Esophagus muscularis mucosa (tissue), 4 donors: ENCODE measurements around the gene STRN. TPM values are rescaled to one million over a fixed set of nuclear protein-coding genes. Genes with fewer than 3 reads are reported as not detected.

ENCODE experiments used
- DNase-seq: peaks from one replicate; pipeline ENCODE4 v3.0.0-alpha.2; 2017; ENCODE audit errors: extremely low spot score
- H3K27ac ChIP-seq, 4 donors: fragments of 200-600 bp; sonication (generic); replicated peaks in 1 of 4; 1 replicate in 3 of 4; 2 replicates in 1 of 4; pipeline ENCODE4 v1.5.1; 2016 to 2019; ENCODE audit warnings: mild to moderate bottlenecking in 1 of 4
- H3K27me3 ChIP-seq, 4 donors: fragments of 200-600 bp; sonication (generic); one replicate each; pipeline versions ENCODE4 v1.5.1 to v1.6.0; 2016 to 2019
- H3K36me3 ChIP-seq, 4 donors: fragments of 200-600 bp; sonication (generic); one replicate each; pipeline ENCODE4 v1.5.1; 2016 to 2019
- H3K4me1 ChIP-seq, 4 donors: fragments of 200-600 bp; sonication (generic); one replicate each; pipeline ENCODE4 v1.5.1; 2016 to 2019
- H3K4me3 ChIP-seq, 4 donors: fragments of 200-600 bp; sonication (generic); 1 replicate in 2 of 4; 2 replicates in 2 of 4; pipeline ENCODE4 v1.5.1; 2016 to 2019; ENCODE audit warnings: mild to moderate bottlenecking in 4 of 4, moderate library complexity in 1 of 4
- H3K9me3 ChIP-seq, 4 donors: fragments of 200-600 bp; sonication (generic); 1 replicate in 3 of 4; 2 replicates in 1 of 4; pipeline ENCODE4 v1.5.1; 2016 to 2019
- EP300 ChIP-seq: sonication (generic); formaldehyde crosslinking; IDR thresholded peaks from one replicate; pipeline ENCODE4 v1.6.1; 2017; ENCODE audit warnings: antibody characterized with exemption
- POLR2A ChIP-seq: fragments of 450-650 bp; IDR thresholded peaks from one replicate; pipeline ENCODE4 v1.6.1; 2017; ENCODE audit warnings: antibody characterized with exemption, moderate library complexity, mild to moderate bottlenecking, low read depth
- POLR2AphosphoS5 ChIP-seq, 2 donors: sonication (generic); formaldehyde crosslinking; IDR thresholded peaks; one replicate each; pipeline ENCODE4 v1.6.1; 2017; ENCODE audit warnings: antibody characterized with exemption in 2 of 2
- WGBS: methylation state at CpG from one replicate; pipeline ENCODE4 v1.1.5; 2018; 5-methylcytosine and 5-hydroxymethylcytosine counted together
- intact Hi-C: fragments of 100-400 bp; cut with DNase I; formaldehyde crosslinking; loops from one replicate; pipeline ENCODE4 v1.15.1; 2023
- total RNA-seq, 4 donors: library from RNA; depleted of rRNA; stranded (reverse); fragments of >200 nt; gene quantifications; one replicate each; pipeline versions ENCODE4 v1.1.0 to v1.2.1, GENCODE V29; 2016
- TF ChIP-seq, protein P1 (sequence below), 3 experiments: fragments of 200-600 bp in 2 of 3; fragments of 450-650 bp in 1 of 3; sonication (generic) in 2 of 3; IDR thresholded peaks; one replicate each; pipeline ENCODE4 v1.5.1; 2017 to 2019; ENCODE audit warnings: antibody characterized with exemption in 3 of 3, mild to moderate bottlenecking in 2 of 3, moderate library complexity in 1 of 3

STRN gene
- total RNA-seq, 4 donors from 2014 or later: 17.6 to 21.8 (median 20.0) TPM

GRCh38 chr2:36859366-36859792 lies 107.0 kb downstream of the STRN start:
- H3K36me3 ChIP-seq: peaks cover 6 to 65% (median 43%) of the 10 kb centered on the region in 4 donors
- no peak for DNase-seq
- no peak overlapping the region for H3K4me3 ChIP-seq
- TF ChIP-seq, protein P1, sequence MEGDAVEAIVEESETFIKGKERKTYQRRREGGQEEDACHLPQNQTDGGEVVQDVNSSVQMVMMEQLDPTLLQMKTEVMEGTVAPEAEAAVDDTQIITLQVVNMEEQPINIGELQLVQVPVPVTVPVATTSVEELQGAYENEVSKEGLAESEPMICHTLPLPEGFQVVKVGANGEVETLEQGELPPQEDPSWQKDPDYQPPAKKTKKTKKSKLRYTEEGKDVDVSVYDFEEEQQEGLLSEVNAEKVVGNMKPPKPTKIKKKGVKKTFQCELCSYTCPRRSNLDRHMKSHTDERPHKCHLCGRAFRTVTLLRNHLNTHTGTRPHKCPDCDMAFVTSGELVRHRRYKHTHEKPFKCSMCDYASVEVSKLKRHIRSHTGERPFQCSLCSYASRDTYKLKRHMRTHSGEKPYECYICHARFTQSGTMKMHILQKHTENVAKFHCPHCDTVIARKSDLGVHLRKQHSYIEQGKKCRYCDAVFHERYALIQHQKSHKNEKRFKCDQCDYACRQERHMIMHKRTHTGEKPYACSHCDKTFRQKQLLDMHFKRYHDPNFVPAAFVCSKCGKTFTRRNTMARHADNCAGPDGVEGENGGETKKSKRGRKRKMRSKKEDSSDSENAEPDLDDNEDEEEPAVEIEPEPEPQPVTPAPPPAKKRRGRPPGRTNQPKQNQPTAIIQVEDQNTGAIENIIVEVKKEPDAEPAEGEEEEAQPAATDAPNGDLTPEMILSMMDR (IDR thresholded peaks at IDR 0.05): no peak
- TF ChIP-seq POLR2AphosphoS5 (IDR thresholded peaks at IDR 0.05): no peak
- TF ChIP-seq EP300: no peak
- TF ChIP-seq POLR2A: no peak
- WGBS: 92% methylated on average over 1 of the region's 1 CpG
- no peaks in the 10 kb centered on the region for H3K27me3 ChIP-seq
- no peaks in the 10 kb centered on the region for H3K9me3 ChIP-seq
- H3K27ac ChIP-seq: no peak overlapping the region
- no peaks in the 10 kb centered on the region for H3K4me1 ChIP-seq
- intact Hi-C loops: no loop called here

- no peak overlapping the region for H3K4me3 ChIP-seq
- no peaks in the 10 kb centered on the region for H3K9me3 ChIP-seq
- TF ChIP-seq EP300 (no peak), POLR2A (no peak), POLR2AphosphoS5 (IDR thresholded peaks at IDR 0.05) (no peak)
- TF ChIP-seq, protein P1 (IDR thresholded peaks at IDR 0.05): no peak
- DNase-seq: no peak
- no peak overlapping the region for H3K27ac ChIP-seq
- H3K36me3 ChIP-seq: peaks cover 6 to 70% (median 42%) of the 10 kb centered on the region in 4 donors
- intact Hi-C loops: no loop called here
- H3K27me3 ChIP-seq: no peaks in the 10 kb centered on the region
- H3K4me1 ChIP-seq: no peaks in the 10 kb centered on the region
These were observed 107.6 kb downstream of the STRN start for GRCh38 chr2:36858551-36859365.

DNA sequence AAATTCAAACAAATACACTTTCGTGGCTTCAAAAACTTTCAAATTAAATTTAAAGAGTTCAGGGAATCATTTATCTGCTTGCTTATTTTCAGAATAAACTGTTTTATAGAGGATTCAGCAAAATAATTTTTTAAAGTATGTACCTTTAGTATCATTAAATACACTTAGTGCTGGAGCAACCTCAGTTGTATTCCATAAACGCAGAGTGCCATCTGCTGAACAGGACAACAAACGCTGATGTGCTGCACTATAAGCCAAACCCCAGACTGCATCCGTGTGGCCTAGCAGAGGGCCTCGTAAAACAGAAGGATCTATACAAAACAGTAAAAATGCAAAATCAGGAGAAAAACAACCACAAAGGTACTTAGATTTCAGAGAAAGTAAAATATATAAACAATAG lies 108.6 kb downstream of the STRN start:
- Histone ChIP-seq H3K36me3 (peaks cover 6 to 77% (median 43%) of the 10 kb centered on the region in 4 donors), H3K27me3 (no peaks in the 10 kb centered on the region), H3K4me3 (no peak overlapping the region), H3K9me3 (no peaks in the 10 kb centered on the region), H3K27ac (no peak overlapping the region), H3K4me1 (no peaks in the 10 kb centered on the region)
- 89% methylated on average over 5 of the region's 5 CpGs for WGBS
- intact Hi-C loops: no loop called here
- no peak for DNase-seq
- TF ChIP-seq POLR2A (no peak), EP300 (no peak), POLR2AphosphoS5 (IDR thresholded peaks at IDR 0.05) (no peak)
- TF ChIP-seq, protein P1 (IDR thresholded peaks at IDR 0.05): no peak

- 100% methylated on average over 2 of the region's 2 CpGs for WGBS
- intact Hi-C loops: no loop called here
- no peak for DNase-seq
- H3K27me3 ChIP-seq: no peaks in the 10 kb centered on the region
- TF ChIP-seq POLR2A: no peak
- TF ChIP-seq POLR2AphosphoS5 (IDR thresholded peaks at IDR 0.05): no peak
- H3K4me1 ChIP-seq: no peaks in the 10 kb centered on the region
- H3K9me3 ChIP-seq: no peaks in the 10 kb centered on the region
- peaks cover 15 to 83% (median 52%) of the 10 kb centered on the region in 4 donors for H3K36me3 ChIP-seq
- no peak overlapping the region for H3K27ac ChIP-seq
- no peak overlapping the region for H3K4me3 ChIP-seq
These were observed 110.9 kb downstream of the STRN start for GRCh38 chr2:36855429-36855828.

- Histone ChIP-seq H3K27me3 (no peaks in the 10 kb centered on the region), H3K36me3 (peaks cover 21 to 84% (median 59%) of the 10 kb centered on the region in 4 donors), H3K4me3 (no peak overlapping the region), H3K27ac (no peak overlapping the region), H3K4me1 (no peaks in the 10 kb centered on the region), H3K9me3 (no peaks in the 10 kb centered on the region)
- TF ChIP-seq EP300: no peak
- no peak for TF ChIP-seq POLR2A
- TF ChIP-seq, protein P1 (IDR thresholded peaks at IDR 0.05): no peak
- no peak for TF ChIP-seq POLR2AphosphoS5 (IDR thresholded peaks at IDR 0.05)
- intact Hi-C loops: no loop called here
- 84% methylated on average over 2 of the region's 2 CpGs for WGBS
- DNase-seq: no peak
These were observed 112.1 kb downstream of the STRN start for GRCh38 chr2:36854241-36854640.
